OCI-LY1 (cell line): ENCODE data around the gene FGGY.

ENCODE experiments used
- H2AFZ ChIP-seq: fragments of 200-600 bp; sonication (generic), shearing (Covaris generic); 2 replicates; pipeline ENCODE4 v1.6.0; 2014; ENCODE audit warnings: antibody characterized with exemption, mild to moderate bottlenecking, low read length
- H3F3A ChIP-seq: fragments of 200-600 bp; sonication (generic), shearing (Covaris generic); 2 replicates; pipeline ENCODE4 v1.6.0; 2014; ENCODE audit warnings: mild to moderate bottlenecking, antibody characterized with exemption, low read length, moderate library complexity; ENCODE audit not compliant: insufficient read depth
- H3K27ac ChIP-seq: fragments of 200-600 bp; sonication (generic); 2 replicates; pipeline ENCODE4 v1.5.1; 2014; ENCODE audit warnings: low read length, mixed run types, mild to moderate bottlenecking, low read depth; ENCODE audit not compliant: poor library complexity, severe bottlenecking
- H3K27me3 ChIP-seq: fragments of 200-600 bp; sonication (generic); 2 replicates; pipeline ENCODE4 v1.6.0; 2014; ENCODE audit warnings: antibody characterized with exemption, mild to moderate bottlenecking, low read length, moderate library complexity; ENCODE audit not compliant: insufficient read depth
- H3K36me3 ChIP-seq: fragments of 200-600 bp; sonication (generic); 2 replicates; pipeline ENCODE4 v1.6.1; 2014; ENCODE audit warnings: mild to moderate bottlenecking, antibody characterized with exemption, low read length, moderate library complexity, mixed read lengths; ENCODE audit not compliant: insufficient read depth
- H3K4me1 ChIP-seq: fragments of 200-600 bp; sonication (generic); 2 replicates; pipeline ENCODE4 v1.5.1; 2014; ENCODE audit warnings: mild to moderate bottlenecking, low read length, moderate library complexity; ENCODE audit not compliant: insufficient read depth, severe bottlenecking
- H3K4me2 ChIP-seq: fragments of 200-600 bp; sonication (generic), shearing (Covaris generic); 2 replicates; pipeline ENCODE4 v1.6.1; 2014; ENCODE audit warnings: low read length
- H3K4me3 ChIP-seq: fragments of 200-600 bp; sonication (generic); 2 replicates; pipeline ENCODE4 v1.5.1; 2014; ENCODE audit warnings: low read length, low read depth, mild to moderate bottlenecking, mixed read lengths; ENCODE audit not compliant: poor library complexity, severe bottlenecking
- H3K79me2 ChIP-seq: fragments of 200-600 bp; shearing (Covaris generic); 2 replicates; pipeline ENCODE4 v1.6.1; 2016; ENCODE audit warnings: mixed run types, low read length, mixed read lengths; ENCODE audit not compliant: insufficient read depth
- H3K9ac ChIP-seq: fragments of 200-600 bp; sonication (generic), shearing (Covaris generic); 2 replicates; pipeline ENCODE4 v1.6.1; 2014; ENCODE audit warnings: mild to moderate bottlenecking, low read length, mixed read lengths
- H3K9me2 ChIP-seq: fragments of 200-600 bp; sonication (generic), shearing (Covaris generic); 2 replicates; pipeline ENCODE4 v1.6.1; 2014; ENCODE audit warnings: low read depth, mild to moderate bottlenecking, low read length, mixed read lengths
- H3K9me3 ChIP-seq: fragments of 200-600 bp; shearing (Covaris generic); 2 replicates; pipeline ENCODE4 v1.6.1; 2014; ENCODE audit warnings: low read length, mixed read lengths
- H4K20me1 ChIP-seq: fragments of 200-600 bp; sonication (generic), shearing (Covaris generic); 2 replicates; pipeline ENCODE4 v1.6.0; 2016; ENCODE audit warnings: mild to moderate bottlenecking, low read length; ENCODE audit not compliant: insufficient read depth
- CTCF ChIP-seq: fragments of 200-600 bp; sonication (generic), shearing (Covaris generic); IDR thresholded peaks from 2 replicates; pipeline ENCODE4 v1.5.1; 2017; ENCODE audit warnings: mild to moderate bottlenecking, antibody characterized with exemption, low read length, moderate library complexity, mixed read lengths
- EZH2 ChIP-seq: fragments of 200-600 bp; sonication (generic), shearing (Covaris generic); IDR thresholded peaks from 2 replicates; pipeline ENCODE4 v1.8.0; 2017; ENCODE audit warnings: borderline replicate concordance, mixed run types, mild to moderate bottlenecking, antibody characterized with exemption, low read length, moderate library complexity, mixed read lengths

FGGY gene

GRCh38 chr1:59308839-59309238, 11.9 kb downstream of the FGGY start:
- Histone ChIP-seq H3K36me3 (no peaks in the 10 kb centered on the region), H3K4me2 (no peak overlapping the region), H3K27me3 (no peaks in the 10 kb centered on the region), H3K4me1 (no peaks in the 10 kb centered on the region), H2AFZ (no peak overlapping the region), H3F3A (no peaks in the 10 kb centered on the region), H3K9ac (no peak overlapping the region), H4K20me1 (no peaks in the 10 kb centered on the region), H3K79me2 (no peaks in the 10 kb centered on the region), H3K4me3 (no peak overlapping the region), H3K27ac (no peak overlapping the region), H3K9me2 (no peaks in the 10 kb centered on the region), H3K9me3 (peaks cover 6% of the 10 kb centered on the region)
- TF ChIP-seq EZH2 (no peak), CTCF (no peak)

DNA sequence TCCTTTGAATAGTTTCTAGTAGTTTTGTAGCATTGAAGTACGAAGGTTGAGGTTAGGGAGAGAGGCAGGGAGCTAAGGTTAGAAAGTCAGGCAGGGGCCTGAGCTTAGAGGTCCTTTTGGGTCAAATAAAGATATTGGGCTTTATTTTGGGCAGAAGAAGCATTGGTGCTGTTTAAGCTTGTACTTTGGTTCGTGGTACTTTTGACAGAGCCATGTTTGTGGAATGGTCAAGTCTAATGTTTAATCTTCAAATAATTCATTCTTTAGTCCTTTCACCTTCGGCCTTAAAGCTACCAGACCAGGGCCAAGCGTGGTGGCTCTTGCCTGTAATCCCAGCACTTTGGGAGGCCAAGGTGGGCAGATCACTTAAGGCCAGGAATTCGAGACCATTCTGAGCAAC, 12.5 kb downstream of the FGGY start:
- no peak overlapping the region for H3K27ac ChIP-seq
- no peaks in the 10 kb centered on the region for H3K4me1 ChIP-seq
- no peak overlapping the region for H3K4me2 ChIP-seq
- no peaks in the 10 kb centered on the region for H3F3A ChIP-seq
- H3K9ac ChIP-seq = no peak overlapping the region
- no peaks in the 10 kb centered on the region for H3K27me3 ChIP-seq
- H3K9me2 ChIP-seq = no peaks in the 10 kb centered on the region
- H3K4me3 ChIP-seq = no peak overlapping the region
- H3K36me3 ChIP-seq = no peaks in the 10 kb centered on the region
- no peak overlapping the region for H2AFZ ChIP-seq
- TF ChIP-seq CTCF (no peak), EZH2 (no peak)
- peaks cover 6% of the 10 kb centered on the region for H3K9me3 ChIP-seq
- H4K20me1 ChIP-seq = no peaks in the 10 kb centered on the region
- H3K79me2 ChIP-seq = no peaks in the 10 kb centered on the region

GRCh38 chr1:59309795-59310548, 13.1 kb downstream of the FGGY start:
- Histone ChIP-seq H4K20me1 (no peaks in the 10 kb centered on the region), H3F3A (no peaks in the 10 kb centered on the region), H3K4me2 (no peak overlapping the region), H3K4me3 (no peak overlapping the region), H3K9ac (no peak overlapping the region), H3K9me3 (peaks cover 4% of the 10 kb centered on the region), H3K4me1 (no peaks in the 10 kb centered on the region), H3K36me3 (no peaks in the 10 kb centered on the region), H2AFZ (no peak overlapping the region), H3K27ac (no peak overlapping the region), H3K9me2 (no peaks in the 10 kb centered on the region), H3K27me3 (no peaks in the 10 kb centered on the region), H3K79me2 (no peaks in the 10 kb centered on the region)
- TF ChIP-seq CTCF (no peak), EZH2 (no peak)
